Measurements from ENCODE around the gene DMGDH. TPM values are rescaled to one million over a fixed set of nuclear protein-coding genes. Genes with fewer than 3 reads are reported as not detected.
A peak's percentile ranks its signal among the peaks of the same experiment; 100 is the strongest.

DMGDH gene
- total and polyA plus RNA-seq, 2 experiments from 2014 or later: 8.9 TPM; not detected in 1

- no peak overlapping the region for H3K4me3 ChIP-seq
- DNase-seq (ENCODE audit: low read depth in 1 of 2, low spot score in 1 of 2): no peak
- no peak overlapping the region for H3K27ac ChIP-seq
- H3K36me3 ChIP-seq: no peaks in the 10 kb centered on the region
- no peaks in the 10 kb centered on the region for H3K9me3 ChIP-seq (ENCODE audit: low read depth)
- peaks cover 4% of the 10 kb centered on the region for H3K27me3 ChIP-seq
- H3K4me1 ChIP-seq (ENCODE audit: low read depth): peaks cover 3% of the 10 kb centered on the region
- TF ChIP-seq CTCF (IDR thresholded peaks at IDR 0.05; ENCODE audit: low read depth, low read length): no peak
Observed at GRCh38 chr5:79023348-79023747, 46.1 kb downstream of the DMGDH start.

- Histone ChIP-seq H3K36me3 (no peaks in the 10 kb centered on the region), H3K27ac (no peak overlapping the region), H3K4me3 (no peak overlapping the region), H3K27me3 (peaks cover 4% of the 10 kb centered on the region), H3K4me1 (ENCODE audit: low read depth) (peaks cover 3% of the 10 kb centered on the region), H3K9me3 (ENCODE audit: low read depth) (no peaks in the 10 kb centered on the region)
- DNase-seq (ENCODE audit: low read depth in 1 of 2, low spot score in 1 of 2): no peak
- TF ChIP-seq CTCF (IDR thresholded peaks at IDR 0.05; ENCODE audit: low read depth, low read length): no peak
Observed at GRCh38 chr5:79022771-79023170, 46.7 kb downstream of the DMGDH start.

- DNase-seq (ENCODE audit: low read depth in 1 of 2, low spot score in 1 of 2): no peak
- no peak for TF ChIP-seq CTCF (IDR thresholded peaks at IDR 0.05; ENCODE audit: low read depth, low read length)
- H3K27ac ChIP-seq: no peak overlapping the region
- peaks cover 3% of the 10 kb centered on the region for H3K4me1 ChIP-seq (ENCODE audit: low read depth)
- H3K9me3 ChIP-seq (ENCODE audit: low read depth): no peaks in the 10 kb centered on the region
- H3K27me3 ChIP-seq: peaks cover 4% of the 10 kb centered on the region
- H3K4me3 ChIP-seq: no peak overlapping the region
- H3K36me3 ChIP-seq: no peaks in the 10 kb centered on the region
Observed at GRCh38 chr5:79021753-79022152, 47.7 kb downstream of the DMGDH start.

GRCh38 chr5:79020861-79021561 lies 48.5 kb downstream of the DMGDH start:
- Histone ChIP-seq H3K9me3 (ENCODE audit: low read depth) (no peaks in the 10 kb centered on the region), H3K36me3 (no peaks in the 10 kb centered on the region), H3K4me1 (ENCODE audit: low read depth) (peaks cover 3% of the 10 kb centered on the region), H3K4me3 (no peak overlapping the region), H3K27ac (no peak overlapping the region), H3K27me3 (peaks cover 6% of the 10 kb centered on the region)
- DNase-seq (ENCODE audit: low read depth in 1 of 2, low spot score in 1 of 2): peak; percentile 65 to 83
- TF ChIP-seq CTCF (IDR thresholded peaks at IDR 0.05; ENCODE audit: low read depth, low read length): peak; percentile 92

- no peak for DNase-seq (ENCODE audit: low read depth in 1 of 2, low spot score in 1 of 2)
- Histone ChIP-seq H3K4me3 (no peak overlapping the region), H3K9me3 (ENCODE audit: low read depth) (no peaks in the 10 kb centered on the region), H3K4me1 (ENCODE audit: low read depth) (no peaks in the 10 kb centered on the region), H3K36me3 (no peaks in the 10 kb centered on the region), H3K27me3 (peaks cover 2% of the 10 kb centered on the region), H3K27ac (no peak overlapping the region)
- TF ChIP-seq CTCF (IDR thresholded peaks at IDR 0.05; ENCODE audit: low read depth, low read length): no peak
Observed at GRCh38 chr5:79014631-79015030, 54.8 kb downstream of the DMGDH start.

All from cardiac muscle cell (in vitro differentiated cells and primary cell).